ENCODE results near the gene ATP5MK.
"Not testable (repeated sequence)": the region's sequence is repeated elsewhere in the genome, so short reads cannot be mapped to it uniquely, and the experiment has no call there.

The ATP5MK gene

GRCh38 chr10:103396067-103396788, at the start of gene ATP5MK, which contains the start of gene PDCD11:
Gene ATP5MK (minus strand): TSS chr10:103396475. CDS start chr10:103392457, 4,018 bp downstream.
Gene PDCD11 (plus strand): TSS chr10:103396626. CDS start chr10:103398427, 1,801 bp downstream.
- DNase-seq, result peak; percentile 56 to 98 (median 95)

- DNase-seq, result no peak
Measured at GRCh38 chr10:103445366-103445765, 49.1 kb upstream of the ATP5MK start.

GRCh38 chr10:103444478-103444877, 48.2 kb upstream of the ATP5MK start:
- no peak for DNase-seq

GRCh38 chr10:103443475-103444185, 47.4 kb upstream of the ATP5MK start:
- no peak for DNase-seq

- peak in 3 of 51 donors; percentile 2 to 22 (median 11) for DNase-seq
Measured at GRCh38 chr10:103442031-103442461, 45.8 kb upstream of the ATP5MK start.

- DNase-seq, result no peak
Measured at GRCh38 chr10:103441611-103442010, 45.3 kb upstream of the ATP5MK start.

GRCh38 chr10:103441206-103441605, 44.9 kb upstream of the ATP5MK start:
- no peak for DNase-seq

GRCh38 chr10:103440416-103440815, 44.1 kb upstream of the ATP5MK start:
- no peak for DNase-seq

- no peak for DNase-seq
Measured at GRCh38 chr10:103439776-103440175, 43.5 kb upstream of the ATP5MK start.

- no peak for DNase-seq
Measured at GRCh38 chr10:103433858-103434257, 37.6 kb upstream of the ATP5MK start.

GRCh38 chr10:103431902-103432301, 35.6 kb upstream of the ATP5MK start:
- DNase-seq, result no peak

GRCh38 chr10:103429647-103430046, 33.4 kb upstream of the ATP5MK start:
- DNase-seq, result no peak

GRCh38 chr10:103428989-103429643, 32.8 kb upstream of the ATP5MK start:
- DNase-seq, result no peak

- no peak for DNase-seq
Measured at GRCh38 chr10:103427866-103428265, 31.6 kb upstream of the ATP5MK start.

- no peak for DNase-seq
Measured at GRCh38 chr10:103423748-103424147, 27.5 kb upstream of the ATP5MK start.

GRCh38 chr10:103419101-103419500, 22.8 kb upstream of the ATP5MK start:
- DNase-seq, result no peak

GRCh38 chr10:103417601-103418000, 21.3 kb upstream of the ATP5MK start:
- no peak for DNase-seq

GRCh38 chr10:103417148-103417469, 20.8 kb upstream of the ATP5MK start:
- DNase-seq, result not testable (repeated sequence)

GRCh38 chr10:103416436-103417147, 20.3 kb upstream of the ATP5MK start:
- DNase-seq, result peak in 26 of 51 donors; percentile 1 to 56 (median 16)

- no peak for DNase-seq
Measured at GRCh38 chr10:103415581-103415980, 19.3 kb upstream of the ATP5MK start.

GRCh38 chr10:103413564-103413963, 17.3 kb upstream of the ATP5MK start:
- no peak for DNase-seq

All from hypothalamus (tissue), 51 donors.